DMS 273 (cell line): ENCODE data around the gene FBN2.

ENCODE experiments used
- DNase-seq: peaks from one replicate; lab custom pipeline; 2025; ENCODE audit not compliant: unreplicated experiment; lab: John Stamatoyannopoulos, UW

FBN2 gene

GRCh38 chr5:128538000-128538249, at the start of gene FBN2:
TSS of gene FBN2 (minus strand) at chr5:128538245. CDS start at chr5:128537603, 642 bp downstream.
- no peak for DNase-seq

GRCh38 chr5:128587275-128587674, 49.2 kb upstream of the FBN2 start:
- DNase-seq: no peak

GRCh38 chr5:128586848-128587247, 48.8 kb upstream of the FBN2 start:
- DNase-seq: no peak

DNA sequence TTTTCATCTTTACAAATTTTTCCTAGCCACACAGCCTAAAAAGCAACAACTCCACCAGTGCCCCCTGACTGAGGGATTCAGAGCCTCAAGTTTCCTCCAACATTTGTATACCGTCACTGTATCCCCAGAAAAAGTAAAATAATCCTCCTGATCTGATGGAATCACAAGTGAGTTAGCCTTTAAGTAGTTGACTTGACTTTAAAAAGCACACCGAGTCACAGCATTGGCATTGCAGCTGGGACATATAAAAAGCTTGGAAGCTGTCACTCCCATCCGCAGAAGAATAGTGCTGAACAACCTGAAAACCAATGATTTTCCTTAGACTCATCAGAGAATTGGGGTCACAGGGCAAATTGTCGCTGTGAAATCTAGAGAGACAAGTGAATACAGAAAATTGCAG, 41.6 kb upstream of the FBN2 start:
- DNase-seq: no peak

DNA sequence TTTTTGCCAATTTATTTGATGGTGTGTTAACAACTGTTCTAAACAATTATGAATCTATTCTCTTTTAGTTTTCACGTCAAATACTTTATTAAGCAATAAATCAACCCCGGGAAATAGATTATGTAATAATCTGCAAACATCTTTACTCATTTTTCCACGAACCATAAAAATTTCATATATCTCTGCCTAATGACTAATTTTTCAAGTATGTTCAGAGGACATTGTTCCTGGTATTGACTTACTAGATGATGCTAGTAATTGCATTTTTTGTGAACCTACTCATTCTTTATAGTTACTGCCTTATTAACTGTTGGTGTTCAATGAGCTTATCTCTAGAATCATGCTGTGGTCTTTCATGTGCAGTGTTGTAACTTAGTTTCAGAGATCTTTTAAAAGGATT, 41.0 kb upstream of the FBN2 start:
- no peak for DNase-seq

- no peak for DNase-seq
These were observed 36.0 kb upstream of the FBN2 start for GRCh38 chr5:128574041-128574440.

GRCh38 chr5:128572930-128573319, 34.9 kb upstream of the FBN2 start:
- no peak for DNase-seq

- no peak for DNase-seq
These were observed 34.2 kb upstream of the FBN2 start for GRCh38 chr5:128572051-128572929.

GRCh38 chr5:128566178-128566577, 28.1 kb upstream of the FBN2 start:
- no peak for DNase-seq

DNA sequence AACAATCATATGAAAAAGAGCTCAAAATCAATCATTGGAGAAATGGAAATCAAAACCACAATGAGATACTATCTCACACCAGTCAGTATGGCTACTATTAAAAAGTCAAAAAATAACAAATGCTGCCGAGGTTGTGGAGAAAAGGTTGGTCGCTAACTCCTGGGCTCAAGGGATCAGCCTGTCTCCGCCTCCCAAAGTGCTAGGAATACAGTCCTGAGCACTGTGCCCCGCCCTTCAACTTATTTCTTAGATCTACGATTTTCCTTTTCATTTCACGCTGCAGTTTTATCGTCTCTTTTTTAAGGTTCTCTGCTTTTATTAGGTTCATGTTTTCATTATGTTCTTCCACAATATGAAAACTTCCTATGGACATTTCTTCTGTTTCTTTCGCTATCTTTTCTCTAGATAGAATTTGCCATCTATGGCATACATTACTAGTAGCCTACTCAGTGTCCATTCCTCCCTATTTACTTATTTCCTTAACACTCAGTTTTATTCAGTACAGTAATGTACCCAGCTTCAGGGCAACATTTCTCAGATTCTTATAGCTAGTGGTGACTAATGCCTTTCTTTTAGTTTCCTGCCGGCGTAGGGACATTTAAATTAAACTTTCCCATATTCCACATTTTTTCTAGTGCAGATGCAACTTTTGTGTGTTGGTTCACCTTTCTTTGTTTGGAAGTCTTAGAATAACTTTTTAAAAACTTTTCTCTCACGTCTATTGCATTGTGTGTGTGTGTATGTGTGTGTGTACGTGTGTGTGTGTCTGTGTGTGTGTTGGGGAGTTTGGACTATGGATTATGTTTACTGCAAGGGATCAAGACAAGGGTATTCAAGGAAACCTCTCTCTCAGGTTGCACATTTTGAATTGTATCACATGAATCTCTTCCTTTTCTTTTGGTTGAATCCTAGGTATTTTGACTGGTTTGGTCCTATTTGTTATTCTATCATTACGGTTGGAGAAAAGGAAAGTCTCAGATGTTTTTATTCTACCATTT, 21.6 kb upstream of the FBN2 start:
- no peak for DNase-seq

DNA sequence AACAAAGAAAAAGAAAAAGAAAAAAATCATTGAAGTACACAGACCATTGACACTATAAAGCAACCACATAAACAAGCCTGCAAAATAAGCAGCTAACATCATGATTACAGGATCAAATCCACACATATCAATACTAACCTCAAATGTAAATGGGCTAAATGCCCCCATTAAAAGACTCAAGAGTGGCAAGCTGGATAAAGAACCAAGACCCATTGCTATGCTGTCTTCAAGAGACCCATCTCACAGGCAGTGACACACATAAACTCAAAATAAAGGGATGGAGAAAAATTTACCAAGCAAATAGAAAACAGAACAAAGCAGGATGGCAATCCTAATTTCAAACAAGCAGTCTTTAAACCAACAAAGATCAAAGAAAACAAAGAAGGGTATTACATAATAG, 15.7 kb upstream of the FBN2 start:
- DNase-seq: no peak

DNA sequence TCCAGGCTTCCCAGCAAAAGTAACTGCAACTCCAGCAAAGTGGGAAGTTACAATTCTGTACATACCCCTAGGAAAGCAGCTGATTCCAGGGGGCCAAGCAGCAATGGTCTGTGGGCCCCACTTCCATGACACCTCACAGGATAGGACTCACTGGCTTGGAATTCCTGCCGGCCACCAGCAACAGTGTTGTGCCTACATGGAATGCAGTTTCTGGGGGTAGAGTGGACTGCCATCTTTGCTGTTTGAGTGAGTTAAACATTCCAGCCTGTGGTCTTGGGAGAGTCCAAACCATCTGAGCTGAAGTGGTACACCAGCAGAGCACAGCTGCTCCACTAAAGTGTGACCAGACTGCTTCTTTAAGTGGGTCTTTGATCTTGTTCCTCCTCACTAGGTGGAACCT, 13.4 kb upstream of the FBN2 start:
- no peak for DNase-seq

DNA sequence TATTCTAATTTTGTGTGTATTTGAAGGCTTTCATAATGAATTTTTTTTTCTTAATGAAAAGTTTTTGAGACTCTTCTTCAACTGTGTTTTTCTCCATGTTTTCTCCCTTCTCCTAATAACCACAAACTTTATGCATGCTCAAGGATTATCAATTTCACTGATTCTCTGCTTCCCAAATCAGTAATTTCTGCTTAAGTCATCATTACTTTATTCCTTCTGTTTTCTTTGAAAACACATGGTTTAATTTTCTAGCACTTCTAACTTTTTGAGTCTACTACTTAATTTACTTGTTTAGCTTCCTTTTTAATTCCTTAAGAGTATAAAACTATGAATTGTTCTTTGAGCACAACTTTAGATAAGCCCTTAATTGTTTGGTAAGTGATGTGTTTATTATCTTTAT, 11.5 kb upstream of the FBN2 start:
- no peak for DNase-seq

DNA sequence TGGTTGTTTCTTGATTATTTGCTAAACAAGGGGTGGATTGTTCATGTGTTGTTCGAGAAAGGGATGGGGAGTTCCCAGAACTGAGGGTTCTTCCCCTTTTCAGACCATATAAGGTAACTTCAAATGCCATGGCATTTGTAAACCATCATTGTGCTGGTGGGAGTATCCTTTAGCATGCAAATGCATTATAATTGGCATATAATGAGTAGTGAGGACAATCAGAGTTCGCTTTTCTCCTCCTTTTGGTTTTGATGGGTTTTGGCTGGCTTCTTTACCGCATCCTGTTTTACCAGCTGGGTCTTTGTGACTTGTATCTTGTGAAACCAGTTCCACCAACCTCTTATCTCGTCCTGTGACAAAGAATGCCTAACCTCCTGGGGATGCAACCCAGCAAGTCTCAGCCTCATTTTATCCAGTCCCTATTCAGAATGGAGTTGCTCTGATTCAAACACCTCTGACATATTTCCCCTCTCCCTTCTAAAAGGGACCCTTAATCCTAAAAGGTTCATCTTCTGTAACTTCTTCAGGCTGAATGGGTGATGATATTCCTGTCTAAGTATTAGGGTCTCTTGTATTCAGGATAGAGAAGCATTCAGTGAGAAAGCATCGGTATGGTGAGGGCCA, 8.7 kb upstream of the FBN2 start:
- no peak for DNase-seq

- DNase-seq: no peak
These were observed 3.3 kb upstream of the FBN2 start for GRCh38 chr5:128541385-128541784.

GRCh38 chr5:128539038-128539429, 989 bp upstream of the FBN2 start:
- peak; percentile 58 for DNase-seq

GRCh38 chr5:128538250-128539037, 399 bp upstream of the FBN2 start:
- peak; percentile 78 for DNase-seq

GRCh38 chr5:128537221-128537999, 635 bp downstream of the FBN2 start:
- peak; percentile 71 for DNase-seq

DNA sequence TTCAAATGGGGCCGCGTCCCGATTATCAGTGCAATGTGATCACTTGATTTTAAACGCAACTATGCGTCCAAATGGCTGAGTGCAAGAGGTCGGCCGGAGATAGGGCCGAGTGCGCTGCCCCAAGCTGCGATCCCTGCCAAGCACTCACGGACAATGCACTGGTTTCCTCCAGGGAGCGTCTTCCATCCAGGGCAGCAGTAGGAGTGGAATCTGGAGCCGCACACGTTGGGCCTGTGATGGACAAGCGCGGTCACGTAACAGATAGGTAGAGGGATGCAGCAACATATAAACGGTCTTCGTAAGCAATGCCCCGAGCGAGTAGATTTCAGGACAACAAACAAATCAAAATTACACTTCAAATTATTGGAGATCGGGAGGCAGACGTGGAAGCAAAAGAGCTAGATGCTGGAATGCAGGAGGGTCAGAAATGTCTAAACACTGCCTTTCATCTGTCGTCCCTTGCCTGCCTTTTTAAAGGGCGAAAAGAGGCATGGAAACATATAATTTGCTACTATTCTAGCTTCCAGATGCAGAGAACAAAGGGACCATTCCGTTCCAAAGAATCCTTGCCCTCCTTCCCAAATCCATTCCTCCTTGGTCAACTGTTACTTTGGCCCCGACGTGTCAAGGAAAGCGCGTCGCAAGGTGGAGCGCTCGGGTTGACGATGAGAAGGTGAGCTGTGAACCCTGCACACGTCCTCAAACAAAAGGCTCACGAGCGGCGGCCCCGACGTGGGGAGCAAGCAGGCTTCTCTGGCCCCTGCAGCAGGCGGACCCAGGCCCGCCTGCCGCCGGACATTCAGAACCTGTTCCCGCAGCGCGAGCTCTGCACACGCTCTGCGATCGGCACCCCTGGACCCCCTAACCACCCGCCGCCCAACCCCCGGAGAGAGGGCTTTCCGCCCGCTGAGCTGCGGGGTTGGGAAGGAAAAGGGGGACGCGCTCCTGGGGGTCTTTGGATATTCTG, 1.5 kb downstream of the FBN2 start:
- peak; percentile 25 for DNase-seq
